Esophagus squamous epithelium (tissue), 4 donors: ENCODE data around the gene HPCAL1.

Experiments
- CTCF ChIP-seq, 6 experiments: fragments of 450-650 bp in 4 of 6; fragments of 200-600 bp in 2 of 6; sonication (generic) in 2 of 6; IDR thresholded peaks; one replicate each; pipeline ENCODE4 v1.5.1; 2016 to 2019; ENCODE audit warnings: antibody characterized with exemption in 6 of 6, mild to moderate bottlenecking in 4 of 6, moderate library complexity in 4 of 6
- POLR2A ChIP-seq, 4 donors: fragments of 450-650 bp; IDR thresholded peaks; one replicate each; pipeline ENCODE4 v1.6.1; 2017; ENCODE audit warnings: antibody characterized with exemption in 4 of 4, mild to moderate bottlenecking in 4 of 4, moderate library complexity in 3 of 4

- no peak for TF ChIP-seq POLR2A (IDR thresholded peaks at IDR 0.05)
- TF ChIP-seq CTCF (IDR thresholded peaks at IDR 0.05), result no peak
These were observed 20.8 kb upstream of the HPCAL1 start for GRCh38 chr2:10281891-10282290.
